HFF-Myc (cell line): ENCODE measurements around the gene SLC35F5.
A peak's percentile ranks its signal among the peaks of the same experiment; 100 is the strongest.

ENCODE experiments used
- DNase-seq: peaks from one replicate; pipeline ENCODE4 v3.0.0-alpha.2; 2011; ENCODE audit warnings: low read depth; ENCODE audit errors: extremely low read depth
- H3K4me3 ChIP-seq: replicated peaks from 2 replicates; pipeline ENCODE4 v1.5.1; 2011; ENCODE audit warnings: low read depth, mild to moderate bottlenecking, control low read depth, low read length
- CTCF ChIP-seq: IDR thresholded peaks from 2 replicates; pipeline ENCODE4 v1.5.1; 2012; ENCODE audit warnings: mild to moderate bottlenecking, low read depth, low read length, control low read depth; ENCODE audit errors: missing control alignments

The SLC35F5 gene

GRCh38 chr2:113768770-113769169 is 12.3 kb upstream of the SLC35F5 start:
- no peak for DNase-seq
- H3K4me3 ChIP-seq = no peak overlapping the region
- no peak for TF ChIP-seq CTCF

- no peak overlapping the region for H3K4me3 ChIP-seq
- no peak for DNase-seq
- no peak for TF ChIP-seq CTCF
Measured at GRCh38 chr2:113767811-113768460, 11.5 kb upstream of the SLC35F5 start.

GRCh38 chr2:113765276-113765675 is 8.8 kb upstream of the SLC35F5 start:
- TF ChIP-seq CTCF = no peak
- no peak overlapping the region for H3K4me3 ChIP-seq

GRCh38 chr2:113762377-113763118 is 6.1 kb upstream of the SLC35F5 start:
- TF ChIP-seq CTCF = no peak
- no peak for DNase-seq
- H3K4me3 ChIP-seq = no peak overlapping the region

More at GRCh38 chr2:113765276-113765675, 8.8 kb upstream of the SLC35F5 start:
- no peak for DNase-seq

GRCh38 chr2:113760400-113760799 is 4.0 kb upstream of the SLC35F5 start:
- H3K4me3 ChIP-seq = no peak overlapping the region
- no peak for DNase-seq
- no peak for TF ChIP-seq CTCF

GRCh38 chr2:113757138-113757657 is 756 bp upstream of the SLC35F5 start:
- H3K4me3 ChIP-seq = peak overlapping the region; percentile 88
- TF ChIP-seq CTCF = no peak
- no peak for DNase-seq
